Fibroblast of peridontal ligament (primary cell): ENCODE measurements around the gene NUP58.

Source experiments
- DNase-seq: peaks from one replicate; pipeline ENCODE4 v3.0.0-alpha.2; 2010; ENCODE audit errors: extremely low read depth

Gene NUP58, protein sequence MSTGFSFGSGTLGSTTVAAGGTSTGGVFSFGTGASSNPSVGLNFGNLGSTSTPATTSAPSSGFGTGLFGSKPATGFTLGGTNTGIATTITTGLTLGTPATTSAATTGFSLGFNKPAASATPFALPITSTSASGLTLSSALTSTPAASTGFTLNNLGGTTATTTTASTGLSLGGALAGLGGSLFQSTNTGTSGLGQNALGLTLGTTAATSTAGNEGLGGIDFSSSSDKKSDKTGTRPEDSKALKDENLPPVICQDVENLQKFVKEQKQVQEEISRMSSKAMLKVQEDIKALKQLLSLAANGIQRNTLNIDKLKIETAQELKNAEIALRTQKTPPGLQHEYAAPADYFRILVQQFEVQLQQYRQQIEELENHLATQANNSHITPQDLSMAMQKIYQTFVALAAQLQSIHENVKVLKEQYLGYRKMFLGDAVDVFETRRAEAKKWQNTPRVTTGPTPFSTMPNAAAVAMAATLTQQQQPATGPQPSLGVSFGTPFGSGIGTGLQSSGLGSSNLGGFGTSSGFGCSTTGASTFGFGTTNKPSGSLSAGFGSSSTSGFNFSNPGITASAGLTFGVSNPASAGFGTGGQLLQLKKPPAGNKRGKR

GRCh38 chr13:25301347-25302113 lies at the start of gene NUP58:
NUP58 (plus strand) TSS chr13:25301625; CDS start chr13:25301774, 149 bp downstream.
- DNase-seq = peak; percentile 93

GRCh38 chr13:25252225-25252624 lies 49.2 kb upstream of the NUP58 start:
- no peak for DNase-seq

DNA sequence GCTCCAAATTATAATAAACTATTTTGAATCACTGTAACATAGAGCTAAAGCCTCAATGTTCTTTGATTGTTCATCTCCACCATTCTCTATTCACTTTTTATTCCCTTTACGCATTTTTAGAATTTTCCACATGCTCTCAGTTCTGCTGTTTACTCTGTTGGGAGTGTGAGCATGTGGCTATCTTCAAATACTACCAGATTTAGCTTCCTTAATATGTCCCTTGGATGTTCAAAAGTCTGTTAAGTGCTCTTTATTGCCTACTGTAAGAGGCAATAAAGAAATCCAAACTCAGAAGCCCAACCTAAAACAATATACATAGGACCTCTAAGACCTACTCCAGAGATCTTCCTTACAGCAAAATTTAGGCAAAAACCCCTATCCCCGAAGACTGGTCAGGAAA lies 48.7 kb upstream of the NUP58 start:
- DNase-seq = no peak

- DNase-seq = peak; percentile 9
Observed at GRCh38 chr13:25253702-25254101, 47.7 kb upstream of the NUP58 start.

DNA sequence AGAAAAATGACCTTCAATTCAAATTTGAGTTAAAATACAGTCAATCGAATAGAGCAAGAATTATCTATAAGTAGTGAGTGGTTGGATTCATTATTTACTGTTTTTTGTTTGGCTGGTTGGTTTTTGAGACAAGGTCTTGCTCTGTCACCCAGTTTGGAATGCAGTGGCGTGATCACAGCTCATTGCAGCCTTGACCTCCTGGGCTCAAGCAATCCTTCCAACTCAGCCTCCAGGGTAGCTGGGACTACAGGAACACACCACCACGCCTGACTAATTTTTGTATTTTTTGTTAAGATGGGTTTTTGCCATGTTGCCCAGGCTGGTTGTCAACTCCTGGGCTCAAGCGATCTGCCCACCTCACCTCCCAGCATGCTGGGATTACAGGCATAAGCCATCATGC lies 39.2 kb upstream of the NUP58 start:
- no peak for DNase-seq

- no peak for DNase-seq
Observed at GRCh38 chr13:25266706-25267105, 34.7 kb upstream of the NUP58 start.

DNA sequence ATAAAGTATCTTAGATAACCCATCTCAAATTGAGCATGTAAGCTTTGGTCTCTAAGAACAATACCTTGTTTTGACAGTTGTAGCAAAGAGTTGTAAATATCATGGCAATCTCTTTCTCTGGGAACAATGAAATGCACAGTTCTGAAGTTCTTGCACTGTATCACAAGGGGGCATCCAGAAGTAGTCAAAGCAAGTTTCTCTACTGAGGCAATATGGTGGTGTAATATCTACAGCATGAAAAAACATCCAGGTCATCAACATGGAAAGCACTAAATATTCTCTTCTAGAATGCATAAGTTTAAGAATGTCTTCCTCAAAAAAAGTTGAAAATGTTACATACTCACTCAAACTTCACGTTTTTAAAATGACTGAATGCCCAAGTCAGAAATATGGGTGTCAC lies 33.7 kb upstream of the NUP58 start:
- peak; percentile 26 for DNase-seq

GRCh38 chr13:25268561-25268960 lies 32.9 kb upstream of the NUP58 start:
- no peak for DNase-seq

- no peak for DNase-seq
Observed at GRCh38 chr13:25276748-25277147, 24.7 kb upstream of the NUP58 start.

GRCh38 chr13:25280396-25280795 lies 21.0 kb upstream of the NUP58 start:
- DNase-seq = no peak

DNA sequence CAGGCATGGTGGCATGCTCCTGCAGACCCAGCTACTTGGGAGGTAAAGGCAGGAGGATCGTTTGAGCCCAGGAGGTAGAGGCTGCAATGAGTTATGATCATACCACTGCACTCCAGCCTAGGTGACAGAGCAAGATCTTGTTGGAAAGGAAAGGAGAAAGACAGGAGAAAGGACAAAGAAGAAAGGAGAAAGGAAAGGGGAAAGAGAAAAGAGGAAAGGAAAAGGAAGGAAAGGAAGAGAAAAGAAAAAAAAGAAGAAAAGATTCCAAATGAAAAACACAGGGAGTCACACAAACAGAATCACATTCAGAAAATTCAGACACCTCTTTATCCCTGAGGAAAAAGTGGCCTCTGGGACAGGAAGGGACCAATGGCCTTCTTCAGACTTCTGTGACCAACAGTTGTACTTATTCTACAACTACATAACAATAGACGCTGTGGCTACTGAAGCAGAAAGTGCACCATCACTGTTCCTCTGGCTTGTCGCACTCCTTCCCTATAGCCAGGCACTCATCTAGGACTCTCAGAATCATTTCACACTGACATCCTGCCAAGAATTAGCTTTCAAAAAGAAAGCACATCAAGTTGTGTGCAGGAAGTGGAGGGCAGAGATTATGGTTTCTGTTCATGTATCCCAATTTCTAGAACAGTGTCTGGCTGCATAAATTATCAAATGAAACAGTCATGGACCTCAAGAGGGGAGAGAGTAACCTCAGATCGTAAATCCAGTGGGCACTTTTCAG lies 20.1 kb upstream of the NUP58 start:
- no peak for DNase-seq

DNA sequence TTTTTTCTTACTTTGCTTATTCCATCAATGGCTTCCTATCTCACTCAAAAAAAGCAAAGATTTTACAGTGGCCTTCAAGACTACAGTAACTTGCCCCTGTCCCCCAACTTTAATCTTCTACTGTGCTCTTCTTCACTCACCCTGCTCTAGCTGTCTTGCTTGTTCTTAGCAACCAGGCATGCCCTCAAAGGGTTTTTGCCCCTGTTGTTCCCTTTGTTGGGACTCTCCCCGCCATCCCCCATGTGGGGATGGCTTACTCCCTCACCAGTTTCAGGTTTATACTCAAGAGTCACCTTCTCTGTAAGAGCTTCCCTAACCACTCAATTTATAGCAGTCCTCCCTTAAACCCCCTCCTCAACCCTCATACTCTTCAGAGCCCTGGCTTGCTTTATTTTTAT lies 19.5 kb upstream of the NUP58 start:
- no peak for DNase-seq

DNA sequence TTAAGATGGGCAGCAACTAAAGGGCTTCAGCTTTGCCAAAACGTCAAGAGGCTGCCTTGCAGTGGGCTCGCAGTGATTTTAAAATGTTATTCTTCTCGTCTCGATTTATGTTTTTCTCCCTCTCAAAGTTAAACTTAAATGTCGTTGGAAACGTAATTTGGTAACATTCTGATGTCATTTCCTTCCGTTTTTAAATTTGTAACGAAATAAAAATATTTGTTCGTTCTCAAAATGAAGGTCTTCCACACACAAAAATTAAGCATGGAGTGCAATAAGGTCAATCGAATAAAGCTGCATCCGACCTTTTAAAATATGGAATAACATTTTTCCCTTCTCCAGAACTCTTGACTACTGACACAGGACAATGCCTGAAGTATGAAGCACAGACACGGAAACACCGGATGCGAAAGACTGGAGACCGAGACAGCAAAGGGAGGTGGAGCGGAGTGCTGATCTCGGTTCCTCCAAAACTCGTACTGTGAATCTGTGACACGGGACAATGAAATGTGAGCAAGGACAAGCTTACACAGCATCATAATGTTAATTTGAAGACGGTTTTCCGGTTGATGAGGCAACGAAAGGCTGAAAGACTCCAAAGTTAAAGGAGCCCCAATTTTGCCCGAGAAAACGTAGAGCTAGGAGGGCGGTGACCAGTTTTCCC lies 15.0 kb upstream of the NUP58 start:
- DNase-seq = peak; percentile 52

DNA sequence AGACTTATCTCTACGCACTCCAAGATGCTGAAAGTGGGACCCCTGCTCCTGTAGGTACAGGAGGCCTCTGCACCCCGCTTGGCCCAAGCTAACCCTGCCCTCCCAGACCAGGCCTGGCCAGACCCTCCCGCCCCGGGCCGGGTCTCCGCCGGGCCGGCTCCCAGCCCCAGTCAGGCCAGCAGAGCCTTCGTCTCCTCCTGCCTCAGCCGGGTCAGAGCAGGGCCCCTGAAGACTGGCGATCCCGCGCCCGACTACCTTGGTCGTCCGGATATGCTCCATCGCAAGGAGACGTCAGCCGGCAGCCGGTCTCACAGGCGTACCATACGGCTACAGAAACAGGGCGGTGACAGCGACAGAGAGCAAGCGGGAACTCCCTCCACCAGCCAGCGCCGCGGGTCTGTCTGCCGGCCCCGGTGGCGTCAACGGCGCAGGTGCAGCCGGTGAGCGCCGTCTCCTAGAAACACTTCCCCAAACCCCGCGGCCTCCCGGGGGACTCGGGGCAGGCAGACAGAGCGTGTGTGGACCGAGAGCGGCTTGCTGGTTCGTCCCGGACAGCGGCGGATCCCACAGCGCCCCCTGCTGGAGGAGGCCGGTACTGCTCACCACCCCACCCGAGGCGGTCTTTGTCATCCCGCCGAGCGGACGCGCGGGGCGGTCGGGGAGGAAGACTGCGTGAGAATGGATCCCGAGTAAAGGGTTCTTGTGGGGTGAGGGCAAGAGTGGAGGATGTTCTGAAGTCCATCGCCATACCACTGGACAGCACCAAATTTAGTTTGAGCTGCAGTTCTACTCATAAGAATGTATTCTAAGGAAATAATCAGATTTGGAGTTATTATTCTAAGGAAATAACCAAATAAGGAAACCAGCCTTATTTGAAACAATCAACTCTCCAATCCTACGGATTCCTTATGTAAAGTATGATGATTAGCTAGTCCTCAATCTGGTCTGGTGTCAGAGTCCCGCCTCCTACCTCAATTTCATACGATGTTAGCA lies 14.2 kb upstream of the NUP58 start, which contains the start of gene MTMR6:
Gene MTMR6 (minus strand): TSS at position 520 of the 993 bp plus-strand sequence. CDS start 241 bp downstream, at position 279.
- DNase-seq = peak; percentile 82

DNA sequence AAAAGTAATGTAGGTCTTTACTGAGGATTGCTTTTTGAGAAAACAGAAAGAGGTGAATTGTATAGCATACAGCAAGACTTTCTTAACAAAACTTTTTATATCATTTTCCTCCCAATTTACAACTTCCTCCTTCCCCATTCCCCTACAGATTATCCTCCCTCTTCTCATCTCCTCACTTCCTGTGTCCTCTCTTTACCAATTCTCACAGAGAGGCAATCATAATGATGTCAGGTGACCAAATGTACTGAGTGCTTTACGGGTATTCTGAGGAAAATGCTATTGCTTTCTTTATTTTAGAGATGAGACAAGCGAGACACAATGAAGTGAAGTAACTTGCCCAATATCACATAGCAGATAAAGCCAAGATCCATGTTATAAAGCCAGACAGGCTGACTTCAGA lies 12.5 kb upstream of the NUP58 start:
- DNase-seq = no peak

- no peak for DNase-seq
Observed at GRCh38 chr13:25291691-25292090, 9.7 kb upstream of the NUP58 start.

GRCh38 chr13:25292301-25292700 lies 9.1 kb upstream of the NUP58 start:
- peak; percentile 29 for DNase-seq

GRCh38 chr13:25295228-25295627 lies 6.2 kb upstream of the NUP58 start:
- DNase-seq = no peak

DNA sequence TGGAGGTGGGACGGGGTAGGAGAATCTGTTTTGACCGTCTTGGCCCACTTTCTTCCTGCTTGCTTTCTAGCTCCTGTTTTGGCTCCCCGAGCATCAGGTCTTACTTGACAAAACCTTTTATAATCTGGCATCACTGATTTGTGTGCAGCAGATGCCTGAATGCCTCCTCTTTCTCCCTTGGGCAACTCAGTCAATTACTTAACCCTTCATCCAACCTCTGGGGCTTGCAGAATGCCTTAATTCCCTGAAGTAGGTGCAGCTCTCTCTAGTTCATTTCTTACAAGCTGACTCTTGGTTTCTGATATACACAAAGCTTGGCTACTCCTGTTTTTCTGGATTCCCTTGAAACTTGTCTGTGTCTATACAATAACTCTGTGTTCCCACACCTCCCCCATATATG lies 5.7 kb upstream of the NUP58 start:
- no peak for DNase-seq

- DNase-seq = no peak
Observed at GRCh38 chr13:25300861-25301346, 521 bp upstream of the NUP58 start.
